Neutrophil (primary cell): ENCODE data around the gene TUBB2A.
"Not testable (repeated sequence)": the region's sequence is repeated elsewhere in the genome, so short reads cannot be mapped to it uniquely, and the experiment has no call there.

ENCODE experiments used
- H3K27ac ChIP-seq: fragments of 200-600 bp; sonication (generic); 2 replicates; pipeline ENCODE4 v1.5.1; 2016; ENCODE audit warnings: mild to moderate bottlenecking, moderate library complexity
- H3K27me3 ChIP-seq: fragments of 200-600 bp; sonication (generic); 2 replicates; pipeline ENCODE4 v1.6.0; 2016; ENCODE audit warnings: mild to moderate bottlenecking
- H3K36me3 ChIP-seq: fragments of 200-600 bp; sonication (generic); 2 replicates; pipeline ENCODE4 v1.5.1; 2017
- H3K4me1 ChIP-seq, 2 experiments: fragments of 200-600 bp in 1 of 2; sonication (generic) in 1 of 2; 1 replicate in 1 of 2; 2 replicates in 1 of 2; pipeline versions ENCODE4 v1.5.1 to v1.6.1; 2013 to 2016; ENCODE audit warnings: low read depth in 1 of 2, low read length in 1 of 2, mild to moderate bottlenecking in 1 of 2, moderate library complexity in 1 of 2; ENCODE audit not compliant: control insufficient read depth in 1 of 2, insufficient read depth in 1 of 2
- H3K4me3 ChIP-seq, 2 experiments: fragments of 200-600 bp in 1 of 2; sonication (generic) in 1 of 2; 1 replicate in 1 of 2; 2 replicates in 1 of 2; pipeline ENCODE4 v1.5.1; 2013 to 2016; ENCODE audit warnings: low read depth in 1 of 2, low read length in 1 of 2, mild to moderate bottlenecking in 1 of 2, moderate library complexity in 1 of 2
- H3K9me3 ChIP-seq: fragments of 200-600 bp; sonication (generic); 2 replicates; pipeline ENCODE4 v1.5.1; 2016
- CTCF ChIP-seq: fragments of 200-600 bp; sonication (generic); IDR thresholded peaks from 2 replicates; pipeline ENCODE4 v1.5.1; 2016; ENCODE audit warnings: antibody characterized with exemption

Gene TUBB2A

GRCh38 chr6:3195420-3195694, 38.0 kb upstream of the TUBB2A start:
- H3K27ac ChIP-seq = no peak overlapping the region
- H3K9me3 ChIP-seq = no peaks in the 10 kb centered on the region
- H3K27me3 ChIP-seq = peaks cover 19% of the 10 kb centered on the region
- no peaks in the 10 kb centered on the region for H3K36me3 ChIP-seq
- TF ChIP-seq CTCF = no peak
- no peaks in the 10 kb centered on the region for H3K4me1 ChIP-seq
- no peak overlapping the region for H3K4me3 ChIP-seq

GRCh38 chr6:3194535-3195419, 37.4 kb upstream of the TUBB2A start:
- no peak overlapping the region for H3K4me3 ChIP-seq
- no peaks in the 10 kb centered on the region for H3K4me1 ChIP-seq
- H3K27ac ChIP-seq = no peak overlapping the region
- H3K9me3 ChIP-seq = no peaks in the 10 kb centered on the region
- H3K36me3 ChIP-seq = no peaks in the 10 kb centered on the region
- peaks cover 18% of the 10 kb centered on the region for H3K27me3 ChIP-seq
- no peak for TF ChIP-seq CTCF

GRCh38 chr6:3193102-3193849, 35.9 kb upstream of the TUBB2A start:
- Histone ChIP-seq H3K36me3 (no peaks in the 10 kb centered on the region), H3K9me3 (no peaks in the 10 kb centered on the region), H3K4me1 (no peaks in the 10 kb centered on the region), H3K27ac (no peak overlapping the region), H3K4me3 (no peak overlapping the region), H3K27me3 (peaks cover 10% of the 10 kb centered on the region)
- TF ChIP-seq CTCF = no peak

GRCh38 chr6:3190779-3191178, 33.4 kb upstream of the TUBB2A start:
- peaks cover 13% of the 10 kb centered on the region for H3K27me3 ChIP-seq
- no peaks in the 10 kb centered on the region for H3K9me3 ChIP-seq
- no peak overlapping the region for H3K4me3 ChIP-seq
- no peak for TF ChIP-seq CTCF
- no peaks in the 10 kb centered on the region for H3K36me3 ChIP-seq
- no peak overlapping the region for H3K27ac ChIP-seq
- H3K4me1 ChIP-seq = no peaks in the 10 kb centered on the region

- H3K27ac ChIP-seq = no peak overlapping the region
- TF ChIP-seq CTCF = no peak
- H3K36me3 ChIP-seq = no peaks in the 10 kb centered on the region
- peaks cover 13% of the 10 kb centered on the region for H3K27me3 ChIP-seq
- H3K4me3 ChIP-seq = no peak overlapping the region
- peaks cover 0 to 2% of the 10 kb centered on the region in 2 experiments for H3K4me1 ChIP-seq
- H3K9me3 ChIP-seq = no peaks in the 10 kb centered on the region
Observed at GRCh38 chr6:3190056-3190455, 32.7 kb upstream of the TUBB2A start.

GRCh38 chr6:3189192-3189591, 31.8 kb upstream of the TUBB2A start:
- peaks cover 7 to 10% of the 10 kb centered on the region in 2 experiments for H3K4me1 ChIP-seq
- not testable (repeated sequence) for H3K27ac ChIP-seq, H3K9me3 ChIP-seq, H3K4me3 ChIP-seq, H3K36me3 ChIP-seq
- H3K27me3 ChIP-seq = peaks cover 13% of the 10 kb centered on the region
